Measurements from ENCODE around the gene GTF2A2. TPM values are rescaled to one million over a fixed set of nuclear protein-coding genes. Genes with fewer than 3 reads are reported as not detected.

Gene GTF2A2
- polyA plus RNA-seq, 1 donor (not counting 4 experiments of a cell fraction or from before 2014, with no cell fraction given), result 77.8 TPM

- H3K9me1 ChIP-seq (ENCODE audit: control insufficient read depth, extremely low read depth, insufficient read depth, low read length), result no peaks in the 10 kb centered on the region
- no peak for DNase-seq (ENCODE audit: low read depth, low spot score)
These were observed 45.0 kb upstream of the GTF2A2 start for GRCh38 chr15:59702351-59702750.

GRCh38 chr15:59701880-59702279, 44.6 kb upstream of the GTF2A2 start:
- dilution Hi-C loops (cut with MboI; ENCODE audit: extremely low pct_ligation_motif_present, low sequenced_read_pairs), result no loop called here
- Histone ChIP-seq H3K27ac (ENCODE audit: control insufficient read depth, insufficient read depth, low read length) (no peak overlapping the region), H3K9me1 (ENCODE audit: control insufficient read depth, extremely low read depth, insufficient read depth, low read length) (no peaks in the 10 kb centered on the region), H3K4me3 (ENCODE audit: control insufficient read depth in 2 of 3, extremely low read depth in 1 of 3, insufficient read depth in 2 of 3, low read depth in 1 of 3, low read length in 3 of 3) (no peak overlapping the region), H3K9ac (ENCODE audit: control insufficient read depth, extremely low read depth, insufficient read depth, low read length) (no peak overlapping the region), H3K36me3 (ENCODE audit: control insufficient read depth in 2 of 2, extremely low read depth in 1 of 2, insufficient read depth in 2 of 2, low read length in 2 of 2) (no peaks in the 10 kb centered on the region), H3K27me3 (ENCODE audit: control insufficient read depth, extremely low read depth, insufficient read depth, low read length) (no peaks in the 10 kb centered on the region), H3K4me1 (ENCODE audit: control insufficient read depth, extremely low read depth, insufficient read depth, low read length) (peaks cover 42% of the 10 kb centered on the region), H3K79me2 (ENCODE audit: control insufficient read depth, insufficient read depth, low read length) (no peaks in the 10 kb centered on the region), H4K20me1 (ENCODE audit: control insufficient read depth, extremely low read depth, insufficient read depth, low read length) (no peaks in the 10 kb centered on the region), H2AFZ (ENCODE audit: control insufficient read depth, low read length) (no peak overlapping the region), H3K9me3 (ENCODE audit: control insufficient read depth, low read depth, low read length) (no peaks in the 10 kb centered on the region), H3K4me2 (ENCODE audit: control insufficient read depth, extremely low read depth, insufficient read depth, low read depth, low read length) (no peak overlapping the region)
- FAIRE-seq (peak; percentile 32), DNase-seq (ENCODE audit: low read depth, low spot score) (no peak)
- TF ChIP-seq EZH2 (IDR thresholded peaks at IDR 0.05; ENCODE audit: low read length), result no peak
- TF ChIP-seq CTCF (optimal IDR thresholded peaks at IDR 0.05 in 1 of 3, IDR thresholded peaks at IDR 0.05 in 1 of 3, conservative IDR thresholded peaks at IDR 0.05 in 1 of 3; ENCODE audit: extremely low read depth in 1 of 3, insufficient read depth in 2 of 3, low read length in 3 of 3), result no peak

More at GRCh38 chr15:59702351-59702750, 45.0 kb upstream of the GTF2A2 start:
- no peak overlapping the region for H3K4me3 ChIP-seq (ENCODE audit: control insufficient read depth in 2 of 3, extremely low read depth in 1 of 3, insufficient read depth in 2 of 3, low read depth in 1 of 3, low read length in 3 of 3)
- no peak overlapping the region for H3K9ac ChIP-seq (ENCODE audit: control insufficient read depth, extremely low read depth, insufficient read depth, low read length)
- no peaks in the 10 kb centered on the region for H3K36me3 ChIP-seq (ENCODE audit: control insufficient read depth in 2 of 2, extremely low read depth in 1 of 2, insufficient read depth in 2 of 2, low read length in 2 of 2)
- H3K4me2 ChIP-seq (ENCODE audit: control insufficient read depth, extremely low read depth, insufficient read depth, low read depth, low read length), result no peak overlapping the region
- dilution Hi-C loops (cut with MboI; ENCODE audit: extremely low pct_ligation_motif_present, low sequenced_read_pairs), result no loop called here
- no peaks in the 10 kb centered on the region for H3K9me3 ChIP-seq (ENCODE audit: control insufficient read depth, low read depth, low read length)
- TF ChIP-seq EZH2 (IDR thresholded peaks at IDR 0.05; ENCODE audit: low read length) (no peak), CTCF (optimal IDR thresholded peaks at IDR 0.05 in 1 of 3, IDR thresholded peaks at IDR 0.05 in 1 of 3, conservative IDR thresholded peaks at IDR 0.05 in 1 of 3; ENCODE audit: extremely low read depth in 1 of 3, insufficient read depth in 2 of 3, low read length in 3 of 3) (no peak)
- H3K27ac ChIP-seq (ENCODE audit: control insufficient read depth, insufficient read depth, low read length), result no peak overlapping the region
- H3K27me3 ChIP-seq (ENCODE audit: control insufficient read depth, extremely low read depth, insufficient read depth, low read length), result no peaks in the 10 kb centered on the region
- H3K79me2 ChIP-seq (ENCODE audit: control insufficient read depth, insufficient read depth, low read length), result no peaks in the 10 kb centered on the region
- peaks cover 42% of the 10 kb centered on the region for H3K4me1 ChIP-seq (ENCODE audit: control insufficient read depth, extremely low read depth, insufficient read depth, low read length)
- no peaks in the 10 kb centered on the region for H4K20me1 ChIP-seq (ENCODE audit: control insufficient read depth, extremely low read depth, insufficient read depth, low read length)
- no peak for FAIRE-seq
- H2AFZ ChIP-seq (ENCODE audit: control insufficient read depth, low read length), result no peak overlapping the region

Measured in keratinocyte (primary cell).